GM18907 (cell line): ENCODE data around the gene ARID5B.

Source experiments
- ATAC-seq: cut with Tn5 transposase; IDR thresholded peaks from one replicate; pipeline ENCODE4 v1.9.1; 2021; ENCODE audit warnings: mild to moderate bottlenecking, moderate library complexity; ENCODE audit not compliant: unreplicated experiment

Gene ARID5B

DNA sequence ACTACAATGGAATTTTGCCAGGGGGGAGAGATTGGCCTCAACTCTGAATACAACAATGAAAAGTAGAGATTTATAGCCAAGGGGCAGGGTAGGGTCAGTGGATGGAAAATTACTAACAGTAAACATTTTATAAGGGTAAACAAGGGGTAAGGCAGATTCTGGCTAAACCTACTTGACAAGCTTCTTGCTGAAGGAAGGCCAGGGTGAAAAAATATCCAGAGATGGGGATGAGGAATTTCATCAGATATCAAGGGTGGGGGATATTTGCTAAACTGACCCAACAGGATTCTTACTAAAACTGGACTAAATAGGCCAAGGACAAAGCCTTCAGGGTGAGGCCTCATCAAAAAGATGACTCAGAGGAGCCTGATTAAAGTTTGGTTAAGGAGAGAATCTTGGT is 210.8 kb downstream of the ARID5B start:
- ATAC-seq = no peak

GRCh38 chr10:62112963-62113362 is 211.5 kb downstream of the ARID5B start:
- ATAC-seq = no peak

DNA sequence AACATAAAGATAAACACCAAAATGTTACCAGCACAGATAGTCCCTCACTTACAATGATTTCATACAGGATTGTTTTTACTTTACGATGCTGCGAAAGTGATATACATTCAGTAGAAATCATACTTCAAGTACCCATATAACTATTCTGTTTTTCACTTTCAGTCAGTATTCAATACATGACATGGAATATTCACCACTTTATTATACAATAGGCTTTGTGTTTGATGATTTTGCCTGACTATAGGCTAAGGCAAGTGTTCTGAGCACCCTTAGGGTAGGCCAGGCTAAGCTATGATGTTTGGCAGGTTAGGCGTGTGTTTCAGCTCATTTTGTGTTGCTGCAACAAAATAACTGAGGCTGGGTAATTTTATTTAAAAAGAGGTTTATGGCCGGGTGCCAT is 212.2 kb downstream of the ARID5B start:
- ATAC-seq = no peak

DNA sequence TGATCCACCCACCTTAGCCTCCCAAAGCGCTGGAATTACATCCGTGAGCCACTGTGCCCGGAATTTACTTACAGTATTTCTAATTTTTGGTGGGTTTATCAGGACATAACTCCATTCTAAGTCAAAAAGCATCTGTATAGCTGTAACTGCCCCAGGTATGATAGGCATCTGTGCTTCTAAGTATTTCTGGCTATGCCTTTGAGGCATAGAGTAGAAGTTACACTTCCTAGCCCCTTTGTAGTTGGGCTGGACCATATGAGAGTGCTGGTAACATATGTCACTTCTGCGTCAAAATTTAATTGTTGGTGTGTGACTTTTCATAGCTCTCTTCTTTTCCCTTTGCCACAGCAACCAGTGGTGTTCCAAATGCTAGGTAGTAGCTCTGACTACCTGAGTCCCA is 213.8 kb downstream of the ARID5B start:
- ATAC-seq = no peak

GRCh38 chr10:62115842-62116241 is 214.3 kb downstream of the ARID5B start:
- no peak for ATAC-seq

- no peak for ATAC-seq
Observed at GRCh38 chr10:62116896-62117295, 215.4 kb downstream of the ARID5B start.

GRCh38 chr10:62121187-62121530 is 219.7 kb downstream of the ARID5B start:
- ATAC-seq = no peak

DNA sequence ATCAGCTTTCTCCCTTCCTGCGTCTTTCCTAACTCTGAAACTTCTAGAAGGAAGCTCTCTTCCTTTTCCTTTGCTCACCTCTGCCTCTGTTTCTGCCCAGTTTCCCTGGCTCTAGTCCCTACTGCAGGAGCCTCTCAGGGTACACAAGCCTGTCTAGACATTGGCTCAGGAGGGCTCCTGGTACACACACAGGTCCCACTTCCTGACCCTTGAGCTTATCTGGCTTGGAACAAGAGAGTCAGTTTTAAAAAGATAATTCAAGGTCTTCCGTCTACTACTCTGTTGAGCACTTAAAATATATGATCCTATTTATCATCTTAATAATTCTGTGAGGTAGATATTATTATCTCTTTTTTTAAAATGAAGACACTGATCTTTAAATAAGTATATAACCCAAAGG is 226.5 kb downstream of the ARID5B start:
- no peak for ATAC-seq

DNA sequence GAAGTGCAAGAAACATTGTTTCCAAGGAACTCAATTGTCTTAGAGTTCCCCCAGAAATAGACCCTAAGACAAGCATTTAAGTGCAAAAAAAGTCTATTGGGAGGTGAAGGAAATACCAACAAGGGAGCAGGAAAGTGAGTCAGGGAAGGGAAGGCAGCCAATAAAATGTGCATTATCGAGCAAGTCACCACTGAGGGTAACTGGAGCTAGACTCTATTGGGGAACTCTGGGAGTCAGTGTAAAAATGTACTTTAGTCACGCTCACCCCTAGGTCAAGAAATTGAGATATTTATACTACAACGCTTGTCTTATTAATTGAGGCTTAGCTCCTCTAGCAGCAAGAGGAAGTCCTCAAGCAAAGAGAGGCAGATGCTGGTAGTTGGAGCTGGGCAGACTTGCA is 229.4 kb downstream of the ARID5B start:
- ATAC-seq = no peak

GRCh38 chr10:62131724-62132123 is 230.2 kb downstream of the ARID5B start:
- no peak for ATAC-seq

DNA sequence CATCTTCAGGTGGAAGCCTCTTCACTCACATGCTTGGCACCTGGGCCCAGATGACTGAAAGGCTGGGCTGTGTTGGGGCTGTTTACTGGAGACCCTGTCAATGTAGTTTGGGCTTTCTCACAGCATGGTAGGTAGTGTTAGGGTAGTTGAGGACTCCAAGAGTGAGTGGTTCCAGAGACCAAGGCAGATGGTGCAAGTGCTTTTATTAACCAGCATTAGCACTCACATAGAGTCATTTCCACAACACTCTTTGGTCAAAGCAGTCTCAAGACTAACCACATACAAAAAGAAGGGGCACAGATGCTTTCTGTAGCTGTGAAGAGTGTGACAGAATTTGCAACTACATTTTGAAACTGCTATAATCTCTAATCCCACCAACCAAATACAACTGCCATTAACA is 232.1 kb downstream of the ARID5B start:
- peak; percentile 99 for ATAC-seq

- ATAC-seq = no peak
Observed at GRCh38 chr10:62136931-62137330, 235.4 kb downstream of the ARID5B start.
